ENCODE measurements around the gene RAB15.

Gene RAB15

GRCh38 chr14:64910847-64911495 is 61.2 kb downstream of the RAB15 start:
- no peak for DNase-seq (ENCODE audit: low spot score)

GRCh38 chr14:64906022-64906421 is 66.1 kb downstream of the RAB15 start:
- DNase-seq (ENCODE audit: low spot score) = peak; percentile 38

- DNase-seq (ENCODE audit: low spot score) = no peak
Measured at GRCh38 chr14:64899958-64900357, 72.2 kb downstream of the RAB15 start.

All from COLO829 (cell line).